Fibroblast of villous mesenchyme (primary cell): ENCODE data around the gene TNS2. TPM values are rescaled to one million over a fixed set of nuclear protein-coding genes. Genes with fewer than 3 reads are reported as not detected.
"Not testable (repeated sequence)": the region's sequence is repeated elsewhere in the genome, so short reads cannot be mapped to it uniquely, and the experiment has no call there.

Source experiments
- DNase-seq: peaks from one replicate; pipeline ENCODE4 v3.0.0-alpha.2; 2010; ENCODE audit warnings: low read depth
- H3K4me3 ChIP-seq: 2 replicates; pipeline ENCODE4 v1.5.1; 2011; ENCODE audit warnings: low read depth, mild to moderate bottlenecking, low read length
- total RNA-seq: library from RNA; depleted of rRNA; stranded (reverse); fragments of >200 nt; gene quantifications from 2 replicates; pipeline ENCODE4 v1.2.3, GENCODE V29; 2012
- TF ChIP-seq, protein P1 (sequence below): IDR thresholded peaks from 2 replicates; pipeline ENCODE4 v1.5.1; 2012; ENCODE audit warnings: low read depth, mild to moderate bottlenecking, low read length; ENCODE audit not compliant: insufficient read depth

Gene TNS2
- total RNA-seq, 1 donor, result 36.7 TPM

DNA sequence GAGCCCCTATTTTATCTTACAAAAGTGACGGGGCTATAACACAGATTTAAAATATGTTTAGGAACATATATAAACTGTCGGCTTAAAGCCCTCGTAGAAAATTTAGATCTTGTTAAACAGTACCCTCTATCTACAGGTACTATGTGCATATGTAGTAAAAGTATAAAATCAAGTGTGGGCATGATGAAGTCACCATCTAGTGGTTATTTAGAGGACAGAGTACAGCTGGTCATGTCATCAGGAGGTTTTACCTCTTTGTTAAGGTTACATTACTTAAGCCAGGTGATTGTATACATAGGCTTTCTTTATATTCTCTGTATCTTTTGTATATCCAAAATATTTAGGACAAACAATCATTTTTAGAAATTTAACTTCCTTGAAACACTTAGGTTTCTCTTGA lies 18.2 kb upstream of the TNS2 start:
- DNase-seq, result no peak
- TF ChIP-seq, protein P1, sequence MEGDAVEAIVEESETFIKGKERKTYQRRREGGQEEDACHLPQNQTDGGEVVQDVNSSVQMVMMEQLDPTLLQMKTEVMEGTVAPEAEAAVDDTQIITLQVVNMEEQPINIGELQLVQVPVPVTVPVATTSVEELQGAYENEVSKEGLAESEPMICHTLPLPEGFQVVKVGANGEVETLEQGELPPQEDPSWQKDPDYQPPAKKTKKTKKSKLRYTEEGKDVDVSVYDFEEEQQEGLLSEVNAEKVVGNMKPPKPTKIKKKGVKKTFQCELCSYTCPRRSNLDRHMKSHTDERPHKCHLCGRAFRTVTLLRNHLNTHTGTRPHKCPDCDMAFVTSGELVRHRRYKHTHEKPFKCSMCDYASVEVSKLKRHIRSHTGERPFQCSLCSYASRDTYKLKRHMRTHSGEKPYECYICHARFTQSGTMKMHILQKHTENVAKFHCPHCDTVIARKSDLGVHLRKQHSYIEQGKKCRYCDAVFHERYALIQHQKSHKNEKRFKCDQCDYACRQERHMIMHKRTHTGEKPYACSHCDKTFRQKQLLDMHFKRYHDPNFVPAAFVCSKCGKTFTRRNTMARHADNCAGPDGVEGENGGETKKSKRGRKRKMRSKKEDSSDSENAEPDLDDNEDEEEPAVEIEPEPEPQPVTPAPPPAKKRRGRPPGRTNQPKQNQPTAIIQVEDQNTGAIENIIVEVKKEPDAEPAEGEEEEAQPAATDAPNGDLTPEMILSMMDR, result no peak
- no peak overlapping the region for H3K4me3 ChIP-seq

DNA sequence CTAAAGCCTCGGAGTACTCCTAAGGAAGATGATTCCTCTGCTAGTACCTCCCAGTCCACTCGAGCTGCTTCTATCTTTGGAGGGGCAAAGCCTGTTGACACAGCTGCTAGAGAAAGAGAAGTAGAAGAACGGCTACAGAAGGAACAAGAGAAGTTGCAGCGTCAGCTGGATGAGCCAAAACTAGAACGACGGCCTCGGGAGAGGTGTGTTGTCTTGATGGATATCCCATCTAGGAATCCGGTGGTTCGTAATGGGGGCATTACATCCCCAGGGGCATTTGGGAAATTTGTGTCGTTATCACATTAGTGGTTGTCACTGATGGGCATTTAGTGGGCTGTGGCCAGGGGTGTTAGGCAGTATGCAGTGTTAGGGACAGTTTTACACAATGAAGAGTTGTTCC lies 16.0 kb upstream of the TNS2 start:
- not testable (repeated sequence) for DNase-seq, H3K4me3 ChIP-seq

DNA sequence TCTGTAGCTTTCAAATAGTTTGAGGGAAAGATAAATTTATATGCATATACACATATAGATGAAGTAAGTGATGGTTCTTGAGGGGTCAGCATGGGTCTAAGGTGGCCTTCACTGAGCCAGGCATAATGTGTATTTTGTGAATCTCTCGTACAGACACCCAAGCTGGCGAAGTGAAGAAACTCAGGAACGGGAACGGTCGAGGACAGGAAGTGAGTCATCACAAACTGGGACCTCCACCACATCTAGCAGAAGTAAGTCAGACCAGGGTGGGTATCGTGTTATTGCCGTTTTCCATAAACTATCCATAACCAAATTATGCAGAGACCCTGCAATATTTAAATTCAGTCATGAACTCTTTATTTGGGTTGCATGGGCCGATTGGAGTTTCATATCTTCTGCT lies 15.4 kb upstream of the TNS2 start:
- no peak for DNase-seq
- TF ChIP-seq, protein P1, result no peak
- H3K4me3 ChIP-seq, result no peak overlapping the region

DNA sequence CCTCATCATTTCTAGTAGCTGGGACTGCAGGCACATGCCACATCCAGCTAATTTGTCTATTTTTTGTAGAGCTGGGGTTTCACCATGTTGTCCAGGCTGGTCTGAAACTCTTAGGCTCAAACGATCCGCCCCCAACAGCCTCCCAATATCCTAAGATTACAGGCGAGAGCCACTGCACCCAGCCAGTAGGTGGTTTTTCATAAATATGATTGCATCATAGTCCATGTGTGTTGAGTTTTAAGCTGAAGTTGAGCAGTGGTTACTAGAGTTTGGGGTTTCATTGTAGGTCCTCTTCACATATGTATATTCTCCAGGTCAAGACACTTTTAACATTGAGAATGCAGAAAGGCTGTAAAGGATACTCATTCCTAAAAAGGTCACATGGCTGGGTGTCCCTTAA lies 13.1 kb upstream of the TNS2 start:
- DNase-seq, result peak; percentile 39
- no peak overlapping the region for H3K4me3 ChIP-seq
- TF ChIP-seq, protein P1, result no peak

DNA sequence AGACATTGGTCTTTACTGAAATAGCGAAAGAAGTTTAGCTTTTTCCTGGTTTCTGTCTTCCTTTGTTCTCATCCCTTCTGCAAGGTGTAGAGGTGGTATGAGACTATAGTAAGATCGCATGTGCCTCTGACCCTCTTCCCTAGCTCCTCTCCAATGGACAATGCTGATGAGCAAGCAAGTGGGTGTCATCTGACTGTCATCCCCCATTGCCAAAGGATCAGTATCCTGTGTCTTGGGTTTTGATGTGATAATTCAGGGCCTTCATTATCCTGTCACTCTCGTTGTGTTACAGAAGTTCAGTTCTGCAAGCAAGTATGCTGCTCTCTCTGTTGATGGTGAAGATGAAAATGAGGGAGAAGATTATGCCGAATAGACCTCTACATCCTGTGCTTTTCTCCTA lies 10.0 kb upstream of the TNS2 start:
- H3K4me3 ChIP-seq, result no peak overlapping the region
- no peak for DNase-seq
- TF ChIP-seq, protein P1, result no peak

DNA sequence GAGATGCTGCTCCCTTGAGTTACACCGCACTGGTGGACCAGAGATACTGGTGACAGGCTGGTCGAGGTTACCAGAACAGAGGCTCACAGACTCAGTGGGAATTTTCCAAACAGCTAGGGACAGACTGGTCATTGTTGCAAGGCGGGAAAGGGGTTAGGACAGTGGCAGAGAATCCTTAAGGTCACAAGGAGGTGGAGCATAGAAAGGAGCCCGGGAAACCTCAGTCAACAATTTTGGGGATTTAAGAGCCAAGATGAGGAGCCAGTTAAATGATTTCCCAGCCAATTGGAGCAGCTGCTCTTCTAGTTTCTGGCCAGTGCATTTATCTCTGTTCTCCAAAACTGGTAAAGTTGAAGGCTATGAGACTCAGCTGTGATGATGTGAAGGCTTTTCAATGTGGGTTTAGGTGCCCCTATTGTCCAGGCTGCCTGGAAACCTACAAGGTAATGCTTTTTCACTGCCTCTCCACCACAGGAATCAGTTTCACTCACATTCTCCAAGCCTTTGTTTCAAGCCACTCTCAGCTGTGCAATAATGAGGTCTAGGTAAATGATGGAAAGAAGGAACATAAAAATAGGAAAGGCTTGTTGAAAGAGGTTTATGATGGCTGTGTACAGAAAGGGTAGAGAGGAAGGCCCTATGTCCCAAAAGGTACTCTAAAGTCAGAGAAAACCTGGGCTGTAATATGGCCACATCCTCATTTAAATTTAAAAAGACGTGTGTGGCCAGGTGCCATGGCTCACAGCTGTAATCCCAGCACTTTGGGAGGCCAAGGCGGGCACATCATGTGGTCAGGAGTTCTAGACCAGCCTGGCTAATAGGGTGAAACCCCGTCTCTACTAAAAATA lies 7.0 kb upstream of the TNS2 start:
- H3K4me3 ChIP-seq, result no peak overlapping the region
- TF ChIP-seq, protein P1, result no peak
- DNase-seq, result no peak

DNA sequence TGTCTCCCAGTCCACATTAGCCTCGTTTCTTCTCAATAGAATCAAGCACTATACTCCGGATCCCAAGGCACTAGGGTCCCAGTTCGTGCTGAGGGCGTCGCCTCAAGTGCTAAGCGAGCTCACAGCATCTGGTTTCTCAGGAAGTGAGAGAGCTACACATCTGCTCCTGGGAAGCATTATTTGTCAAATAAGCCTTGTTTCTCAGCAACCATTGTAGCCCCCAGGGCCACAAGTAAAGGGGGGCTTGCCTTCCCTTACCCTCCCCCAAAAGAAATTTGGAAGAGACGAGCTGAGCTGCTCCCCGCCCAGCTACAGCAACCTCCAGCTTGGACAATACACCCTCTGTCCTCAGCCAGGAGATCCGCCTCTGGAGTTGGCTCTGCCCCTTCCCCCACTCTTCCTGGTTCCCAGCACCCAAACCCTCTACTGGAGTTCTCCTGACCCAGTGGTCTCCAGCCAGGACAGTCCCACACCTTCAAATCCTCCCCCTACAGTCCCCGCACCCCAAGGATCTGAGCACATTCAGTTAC lies 5.7 kb upstream of the TNS2 start:
- no peak overlapping the region for H3K4me3 ChIP-seq
- TF ChIP-seq, protein P1, result no peak
- no peak for DNase-seq
